ENCODE measurements around the gene CAMTA1.

CAMTA1 gene

GRCh38 chr1:7094509-7094908 lies 309.3 kb downstream of the CAMTA1 start:
- DNase-seq: no peak

- no peak for DNase-seq
Measured at GRCh38 chr1:7095343-7095964, 310.2 kb downstream of the CAMTA1 start.

- no peak for DNase-seq
Measured at GRCh38 chr1:7097938-7098592, 312.8 kb downstream of the CAMTA1 start.

- DNase-seq: no peak
Measured at GRCh38 chr1:7098641-7099040, 313.4 kb downstream of the CAMTA1 start.

GRCh38 chr1:7100479-7100878 lies 315.2 kb downstream of the CAMTA1 start:
- DNase-seq: no peak

- no peak for DNase-seq
Measured at GRCh38 chr1:7101187-7101586, 315.9 kb downstream of the CAMTA1 start.

GRCh38 chr1:7103361-7103782 lies 318.1 kb downstream of the CAMTA1 start:
- no peak for DNase-seq

- no peak for DNase-seq
Measured at GRCh38 chr1:7103874-7104273, 318.6 kb downstream of the CAMTA1 start.

GRCh38 chr1:7104339-7104738 lies 319.1 kb downstream of the CAMTA1 start:
- DNase-seq: no peak

- no peak for DNase-seq
Measured at GRCh38 chr1:7105269-7105668, 320.0 kb downstream of the CAMTA1 start.

- no peak for DNase-seq
Measured at GRCh38 chr1:7106442-7107108, 321.3 kb downstream of the CAMTA1 start.

GRCh38 chr1:7107109-7107830 lies 322.0 kb downstream of the CAMTA1 start:
- no peak for DNase-seq

GRCh38 chr1:7108251-7108650 lies 323.0 kb downstream of the CAMTA1 start:
- DNase-seq: no peak

- no peak for DNase-seq
Measured at GRCh38 chr1:7109901-7110300, 324.6 kb downstream of the CAMTA1 start.

GRCh38 chr1:7110321-7110720 lies 325.1 kb downstream of the CAMTA1 start:
- no peak for DNase-seq

- DNase-seq: no peak
Measured at GRCh38 chr1:7111853-7112252, 326.6 kb downstream of the CAMTA1 start.

- no peak for DNase-seq
Measured at GRCh38 chr1:7113136-7113535, 327.9 kb downstream of the CAMTA1 start.

GRCh38 chr1:7113822-7114221 lies 328.6 kb downstream of the CAMTA1 start:
- no peak for DNase-seq

- no peak for DNase-seq
Measured at GRCh38 chr1:7116001-7116400, 330.7 kb downstream of the CAMTA1 start.

- DNase-seq: peak; percentile 19 to 39
Measured at GRCh38 chr1:7117399-7118281, 332.4 kb downstream of the CAMTA1 start.

GRCh38 chr1:7119156-7119555 lies 333.9 kb downstream of the CAMTA1 start:
- no peak for DNase-seq

GRCh38 chr1:7120863-7121621 lies 335.8 kb downstream of the CAMTA1 start:
- DNase-seq: peak in 1 of 2 experiments; percentile 19
